Endothelial cell (in vitro differentiated cells): ENCODE data around the gene GLO1. TPM values are rescaled to one million over a fixed set of nuclear protein-coding genes. Genes with fewer than 3 reads are reported as not detected.
A peak's percentile ranks its signal among the peaks of the same experiment; 100 is the strongest.

Experiments used
- DNase-seq: peaks from one replicate; pipeline ENCODE4 v3.0.0; 2021; ENCODE audit warnings: low spot score
- H3K27ac Mint-ChIP-seq: one replicate; pipeline ENCODE4 v1.8.0; 2021; ENCODE audit warnings: mixed read lengths, inconsistent platforms; ENCODE audit not compliant: unreplicated experiment
- H3K27me3 Mint-ChIP-seq: one replicate; pipeline ENCODE4 v1.8.0; 2021; ENCODE audit warnings: mild to moderate bottlenecking, moderate library complexity, mixed read lengths, inconsistent platforms; ENCODE audit not compliant: unreplicated experiment
- H3K36me3 Mint-ChIP-seq: one replicate; pipeline ENCODE4 v1.8.0; 2021; ENCODE audit warnings: mild to moderate bottlenecking, low read depth, mixed read lengths, inconsistent platforms; ENCODE audit not compliant: unreplicated experiment
- H3K4me1 Mint-ChIP-seq: one replicate; pipeline ENCODE4 v1.8.0; 2021; ENCODE audit warnings: mild to moderate bottlenecking, mixed read lengths, inconsistent platforms; ENCODE audit not compliant: unreplicated experiment
- H3K4me3 Mint-ChIP-seq: one replicate; pipeline ENCODE4 v1.8.0; 2021; ENCODE audit warnings: mild to moderate bottlenecking, mixed read lengths, inconsistent platforms; ENCODE audit not compliant: unreplicated experiment
- H3K9me3 Mint-ChIP-seq: one replicate; pipeline ENCODE4 v1.8.0; 2021; ENCODE audit warnings: mixed read lengths, inconsistent platforms; ENCODE audit not compliant: unreplicated experiment
- CTCF ChIP-seq: fragments of 200-600 bp; sonication (generic); IDR thresholded peaks from one replicate; pipeline ENCODE4 v1.5.0; 2021; ENCODE audit warnings: antibody characterized with exemption; ENCODE audit not compliant: unreplicated experiment
- total RNA-seq: library from RNA; stranded (reverse); fragmentation: NEBNext Ultra II Directional; extraction: Animal tissue kit (Norgen Biotek cat#: 25700); gene quantifications from one replicate; pipeline ENCODE4 v1.2.1, GENCODE V29; 2021; ENCODE audit not compliant: unreplicated experiment

Gene GLO1
- total RNA-seq, 1 donor from 2014 or later = 83.6 TPM

- no peak for DNase-seq
- H3K36me3 Mint-ChIP-seq = no peaks in the 10 kb centered on the region
- no peak for TF ChIP-seq CTCF
- H3K27me3 Mint-ChIP-seq = peaks cover 2% of the 10 kb centered on the region
- H3K27ac Mint-ChIP-seq = no peak overlapping the region
- no peak overlapping the region for H3K4me3 Mint-ChIP-seq
- no peaks in the 10 kb centered on the region for H3K4me1 Mint-ChIP-seq
- H3K9me3 Mint-ChIP-seq = no peaks in the 10 kb centered on the region
These were observed 16.4 kb upstream of the GLO1 start for GRCh38 chr6:38719358-38719757.

GRCh38 chr6:38716825-38717224 lies 13.9 kb upstream of the GLO1 start:
- Mint-ChIP-seq H3K4me3 (no peak overlapping the region), H3K27me3 (peaks cover 2% of the 10 kb centered on the region), H3K4me1 (peaks cover 3% of the 10 kb centered on the region), H3K9me3 (no peaks in the 10 kb centered on the region), H3K36me3 (no peaks in the 10 kb centered on the region), H3K27ac (no peak overlapping the region)
- no peak for DNase-seq
- no peak for TF ChIP-seq CTCF

- Mint-ChIP-seq H3K36me3 (peaks cover under 1% of the 10 kb centered on the region), H3K4me3 (peak within 1 kb of the TSS; percentile 42), H3K4me1 (peaks cover 3% of the 10 kb centered on the region), H3K9me3 (peaks cover 2% of the 10 kb centered on the region), H3K27ac (no peak within 1 kb of the TSS), H3K27me3 (peaks cover 2% of the 10 kb centered on the region)
- DNase-seq = peak; percentile 15
- TF ChIP-seq CTCF = no peak
These were observed 12.2 kb upstream of the GLO1 start, which contains the start of gene DNAH8 for GRCh38 chr6:38715016-38715689. Gene DNAH8 (plus strand): TSS chr6:38715311. CDS start chr6:38722810, 7,499 bp downstream.

GRCh38 chr6:38714239-38715015 lies 11.5 kb upstream of the GLO1 start:
- Mint-ChIP-seq H3K36me3 (peaks cover 4% of the 10 kb centered on the region), H3K4me1 (peaks cover 3% of the 10 kb centered on the region), H3K27ac (no peak overlapping the region), H3K4me3 (no peak overlapping the region), H3K9me3 (peaks cover 5% of the 10 kb centered on the region), H3K27me3 (peaks cover 2% of the 10 kb centered on the region)
- TF ChIP-seq CTCF = no peak
- DNase-seq = no peak

DNA sequence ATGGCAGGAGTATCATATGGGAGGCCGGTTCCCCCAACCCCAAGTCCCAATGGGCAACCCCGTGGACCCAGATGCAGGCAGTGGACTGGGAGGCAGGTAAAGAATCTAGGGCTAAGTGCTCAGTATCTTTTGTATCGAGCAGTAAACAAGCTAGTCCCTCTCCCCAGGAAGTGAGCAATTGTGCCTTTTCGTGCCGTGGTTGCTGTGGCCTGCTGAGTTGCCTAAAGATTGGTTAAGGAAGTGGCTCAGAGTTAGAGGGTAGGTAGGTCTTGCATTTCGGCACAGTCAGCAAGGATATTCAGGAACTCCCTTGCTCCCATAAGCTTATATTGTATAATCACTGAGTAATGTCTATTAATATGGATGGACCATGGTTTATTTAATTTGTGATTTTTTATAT lies 10.9 kb upstream of the GLO1 start:
- peaks cover 3% of the 10 kb centered on the region for H3K4me1 Mint-ChIP-seq
- no peak overlapping the region for H3K4me3 Mint-ChIP-seq
- H3K36me3 Mint-ChIP-seq = peaks cover 4% of the 10 kb centered on the region
- H3K27ac Mint-ChIP-seq = no peak overlapping the region
- TF ChIP-seq CTCF = no peak
- DNase-seq = no peak
- H3K27me3 Mint-ChIP-seq = peaks cover 2% of the 10 kb centered on the region
- peaks cover 5% of the 10 kb centered on the region for H3K9me3 Mint-ChIP-seq
